Astrocyte of the spinal cord (primary cell): ENCODE results near the gene DLGAP1.

Experiments
- DNase-seq: peaks from one replicate; pipeline ENCODE4 v3.0.0; 2011; ENCODE audit warnings: low read depth, low spot score
- H3K4me3 ChIP-seq: 2 replicates; pipeline ENCODE4 v1.5.1; 2011; ENCODE audit warnings: low read depth, mild to moderate bottlenecking, low read length, moderate library complexity
- CTCF ChIP-seq: IDR thresholded peaks from 2 replicates; pipeline ENCODE4 v1.5.1; 2012; ENCODE audit warnings: low read depth, mild to moderate bottlenecking, low read length, inconsistent platforms
- in situ Hi-C: cut with HindIII; loops from 2 replicates; pipeline ENCODE4 v1.10.0; 2017; ENCODE audit warnings: low sequenced_read_pairs

Gene DLGAP1

GRCh38 chr18:3461704-3462103, 993.4 kb downstream of the DLGAP1 start:
- TF ChIP-seq CTCF, result no peak
- no peak for DNase-seq
- H3K4me3 ChIP-seq, result no peak overlapping the region
- in situ Hi-C loops, result loop anchor here (25.0 kb wide), 1 partner anchor 174 kb away; no protein-coding TSS in a partner anchor

- DNase-seq, result no peak
- H3K4me3 ChIP-seq, result no peak overlapping the region
- TF ChIP-seq CTCF, result no peak
- in situ Hi-C loops, result loop anchor here (25.0 kb wide), 1 partner anchor 174 kb away; no protein-coding TSS in a partner anchor
Observed at GRCh38 chr18:3460823-3461398, 994.2 kb downstream of the DLGAP1 start.

- H3K4me3 ChIP-seq, result no peak overlapping the region
- in situ Hi-C loops, result loop anchor here (10.0 to 25.0 kb wide), 2 partner anchors 146 to 172 kb away; no protein-coding TSS in a partner anchor
- peak; percentile 82 for DNase-seq
- TF ChIP-seq CTCF, result no peak
Observed at GRCh38 chr18:3458952-3459853, 995.9 kb downstream of the DLGAP1 start.

GRCh38 chr18:3458378-3458777, 996.7 kb downstream of the DLGAP1 start:
- in situ Hi-C loops, result loop anchor here (10.0 to 25.0 kb wide), 2 partner anchors 146 to 171 kb away; no protein-coding TSS in a partner anchor
- no peak for TF ChIP-seq CTCF
- DNase-seq, result peak; percentile 23
- no peak overlapping the region for H3K4me3 ChIP-seq

- no peak for TF ChIP-seq CTCF
- DNase-seq, result no peak
- in situ Hi-C loops, result loop anchor here (10.0 to 25.0 kb wide), 2 partner anchors 148 to 170 kb away; no protein-coding TSS in a partner anchor
- H3K4me3 ChIP-seq, result no peak overlapping the region
Observed at GRCh38 chr18:3457261-3457724, 997.8 kb downstream of the DLGAP1 start.

GRCh38 chr18:3456686-3457069, 998.4 kb downstream of the DLGAP1 start:
- peak; percentile 13 for DNase-seq
- no peak overlapping the region for H3K4me3 ChIP-seq
- no peak for TF ChIP-seq CTCF
- in situ Hi-C loops, result loop anchor here (10.0 to 25.0 kb wide), 2 partner anchors 148 to 169 kb away; no protein-coding TSS in a partner anchor
